GM21381 (cell line): Measurements from ENCODE around the gene SCRT2.

ENCODE experiments used
- ATAC-seq: cut with Tn5 transposase; IDR thresholded peaks from one replicate; pipeline ENCODE4 v1.9.1; 2021; ENCODE audit warnings: mild to moderate bottlenecking, moderate library complexity; ENCODE audit not compliant: unreplicated experiment

The SCRT2 gene

GRCh38 chr20:672963-673602 is 2.5 kb downstream of the SCRT2 start:
- no peak for ATAC-seq

DNA sequence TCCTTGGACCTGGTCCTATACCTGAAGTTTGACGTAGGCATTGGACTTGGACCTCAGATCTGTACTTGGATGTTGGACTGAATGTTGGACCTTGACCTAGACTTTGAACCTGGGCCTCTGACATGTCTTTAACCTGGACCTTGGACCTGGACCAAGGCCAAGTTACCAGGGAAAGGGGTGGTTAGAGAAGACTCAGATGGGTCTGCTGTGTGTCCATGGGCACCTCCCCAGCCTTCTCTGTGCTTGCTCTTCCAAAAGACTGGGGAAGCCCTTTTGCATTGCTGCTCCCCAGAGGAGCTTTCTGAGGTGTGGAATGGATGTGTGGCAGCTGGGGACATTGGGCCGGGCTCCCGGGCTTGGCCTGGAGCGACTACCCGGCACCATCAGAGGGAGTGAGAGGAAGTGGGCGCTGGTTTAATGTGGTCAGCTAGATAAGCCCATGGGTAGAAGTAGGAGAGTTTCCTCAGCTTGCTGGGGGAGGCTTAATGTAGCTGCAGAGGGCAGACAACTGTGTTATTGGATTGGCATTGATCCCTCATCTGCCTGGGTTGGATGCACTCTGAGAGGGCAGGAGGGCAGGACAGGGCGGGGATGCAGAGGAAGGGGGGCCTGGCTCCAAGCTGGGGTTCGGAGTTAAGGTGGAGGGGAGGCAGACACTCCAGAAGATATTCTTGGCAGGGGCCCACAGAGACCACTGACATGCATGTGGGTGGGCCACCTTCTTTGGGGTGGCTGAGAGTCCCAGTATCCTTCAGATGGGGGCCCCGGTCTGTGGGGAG is 4.2 kb downstream of the SCRT2 start:
- no peak for ATAC-seq

GRCh38 chr20:669573-669972 is 6.0 kb downstream of the SCRT2 start:
- no peak for ATAC-seq

DNA sequence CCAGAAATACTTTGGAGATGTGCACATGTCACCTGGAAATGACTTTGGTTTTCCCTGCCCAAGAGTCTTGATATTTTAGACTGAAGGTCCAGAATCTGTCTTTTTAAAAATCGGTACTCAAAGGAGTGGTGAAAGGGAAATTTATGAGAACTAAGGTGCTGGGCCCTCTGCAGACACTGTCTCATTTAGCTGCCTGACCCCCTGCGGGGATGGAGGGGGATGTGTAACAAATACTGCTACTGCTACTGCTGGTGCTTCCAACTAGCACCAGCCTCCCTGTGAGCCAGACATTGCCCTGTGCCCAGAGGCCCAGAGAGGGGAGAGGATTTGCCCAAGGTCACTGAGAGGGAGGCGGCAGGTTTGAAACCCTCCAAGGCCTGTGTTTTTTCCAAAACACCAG is 7.0 kb downstream of the SCRT2 start:
- no peak for ATAC-seq

DNA sequence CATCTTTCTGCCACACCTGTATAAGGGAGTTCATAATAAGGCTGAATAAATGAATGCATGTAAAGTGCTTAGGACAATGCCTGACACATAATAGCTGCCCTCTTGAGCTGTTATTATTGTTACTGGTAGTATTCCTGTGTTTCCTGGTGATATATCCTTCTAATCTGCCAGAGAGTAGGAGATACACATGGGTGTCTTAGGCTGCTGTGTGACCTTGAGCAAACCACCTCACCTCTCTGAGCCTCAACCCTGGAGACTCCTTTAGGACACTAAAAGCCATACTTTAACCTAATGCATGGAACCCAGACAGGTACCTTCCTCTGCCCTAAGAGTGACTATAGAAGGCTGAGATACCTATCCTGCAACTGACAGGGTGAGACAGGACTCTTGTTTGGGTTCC is 7.6 kb downstream of the SCRT2 start:
- no peak for ATAC-seq

GRCh38 chr20:667351-668034 is 8.1 kb downstream of the SCRT2 start:
- ATAC-seq = no peak

- no peak for ATAC-seq
Measured at GRCh38 chr20:666877-667276, 8.7 kb downstream of the SCRT2 start.

DNA sequence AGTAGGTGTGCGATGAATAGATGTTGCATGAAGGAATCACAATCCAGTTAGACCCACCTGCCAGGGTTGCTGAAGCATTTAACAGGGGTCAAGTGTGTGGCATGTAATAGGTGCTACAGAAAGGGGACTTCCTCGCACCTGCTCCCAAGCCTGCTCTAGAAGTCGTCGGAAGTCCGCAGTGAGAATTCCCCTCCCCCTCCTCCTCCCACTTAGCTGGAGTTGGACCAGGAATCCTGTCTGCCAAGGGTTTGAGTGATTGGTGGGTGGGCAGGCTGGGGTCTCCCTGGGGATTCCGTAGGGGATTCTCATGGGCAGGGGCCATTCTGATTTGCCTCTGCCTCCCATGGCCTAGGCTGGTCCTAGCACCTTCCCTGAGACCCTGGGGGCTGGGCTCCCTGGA is 10.3 kb downstream of the SCRT2 start:
- no peak for ATAC-seq

- no peak for ATAC-seq
Measured at GRCh38 chr20:664576-664975, 11.0 kb downstream of the SCRT2 start.

DNA sequence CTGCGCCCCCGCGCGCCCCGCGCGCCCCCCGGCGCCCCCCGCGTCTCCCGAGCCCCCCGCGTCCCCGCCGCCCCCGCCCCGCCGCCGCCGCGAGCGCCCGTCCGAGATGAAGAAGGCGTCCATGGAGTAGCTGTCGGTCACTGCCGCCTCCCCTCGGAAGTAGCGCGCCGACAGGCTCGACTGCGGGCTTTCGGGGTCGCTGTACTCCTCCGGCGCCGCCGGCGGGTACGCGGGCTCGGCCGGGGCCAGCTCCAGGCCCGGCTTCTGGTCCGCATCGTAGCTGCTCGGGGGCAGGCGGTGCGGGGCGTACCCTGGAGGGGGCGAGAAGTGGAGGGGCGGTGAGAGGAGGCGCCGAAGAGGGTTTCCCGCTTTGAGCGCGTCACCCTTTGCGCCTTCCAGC is 11.5 kb downstream of the SCRT2 start:
- ATAC-seq = no peak

GRCh38 chr20:663315-664090 is 12.1 kb downstream of the SCRT2 start:
- ATAC-seq = no peak

GRCh38 chr20:662277-663192 is 13.1 kb downstream of the SCRT2 start:
- no peak for ATAC-seq

GRCh38 chr20:661474-662270 is 13.9 kb downstream of the SCRT2 start:
- no peak for ATAC-seq

DNA sequence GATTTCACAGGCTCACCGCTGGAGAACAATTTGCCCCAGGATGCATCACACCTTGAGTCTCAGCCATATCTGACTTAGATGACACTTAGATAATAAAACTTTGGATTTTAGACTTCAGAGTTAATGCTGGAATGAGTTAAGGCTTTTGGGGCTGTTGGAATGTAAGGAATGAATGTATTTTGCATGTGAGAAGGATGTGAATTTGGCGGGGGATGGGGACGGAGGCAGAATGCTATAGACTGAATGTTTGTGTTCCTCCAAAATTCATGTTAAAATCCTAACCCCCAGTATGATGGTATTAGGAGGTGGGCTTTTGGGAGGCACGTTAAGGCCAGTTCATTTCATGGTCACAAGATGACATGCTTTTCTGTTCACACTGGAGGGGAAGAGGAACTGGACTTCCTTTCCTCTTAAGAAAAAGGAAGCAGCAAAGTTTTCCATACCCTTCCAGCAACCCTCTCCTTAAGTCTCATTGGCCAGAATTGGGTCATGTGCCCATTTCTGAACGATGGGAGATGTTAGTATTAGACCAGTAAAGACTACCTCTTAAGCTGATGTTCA is 16.8 kb downstream of the SCRT2 start:
- no peak for ATAC-seq

- ATAC-seq = no peak
Measured at GRCh38 chr20:658202-658601, 17.4 kb downstream of the SCRT2 start.

DNA sequence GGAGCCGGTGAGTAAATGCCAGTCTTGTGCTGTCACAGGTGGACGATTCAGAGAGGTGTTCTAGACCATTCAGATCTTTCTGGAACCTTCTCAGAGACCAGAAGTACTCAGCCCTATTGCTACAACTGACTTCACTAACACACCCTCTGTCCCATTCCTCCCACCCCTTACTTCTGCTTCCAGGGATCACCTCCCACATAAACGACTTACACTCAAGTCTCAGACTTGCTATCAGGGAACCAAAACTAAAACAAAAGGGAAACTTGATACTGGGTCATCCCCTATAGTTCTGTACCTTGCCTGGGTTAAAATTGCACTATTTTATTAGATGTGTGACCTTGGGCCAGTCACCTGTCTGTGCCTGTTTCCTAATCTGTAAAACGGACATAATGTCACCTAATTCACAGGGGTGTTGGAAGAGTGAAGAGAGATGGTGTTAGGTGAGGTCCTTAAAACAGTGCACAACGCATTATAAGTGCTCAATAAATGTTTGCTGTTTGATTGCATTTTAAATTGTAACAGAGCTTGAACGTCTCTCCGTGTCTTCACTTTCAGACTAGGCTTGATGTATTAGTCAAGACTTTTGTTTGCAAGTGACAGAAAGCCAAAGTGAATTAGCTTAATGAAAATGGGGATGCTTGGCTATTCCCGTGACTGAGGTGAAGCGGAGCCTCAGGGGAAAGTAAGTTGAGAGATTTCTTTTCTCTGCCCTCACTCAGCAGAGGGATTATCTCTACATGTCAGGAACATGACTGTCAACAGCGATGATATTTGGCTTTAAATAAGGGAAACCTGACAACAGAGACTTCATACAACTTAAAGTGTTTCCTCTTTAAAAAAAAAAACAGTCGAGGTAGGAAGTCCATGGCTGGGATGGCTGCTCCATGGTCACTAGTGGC is 19.6 kb downstream of the SCRT2 start:
- no peak for ATAC-seq

DNA sequence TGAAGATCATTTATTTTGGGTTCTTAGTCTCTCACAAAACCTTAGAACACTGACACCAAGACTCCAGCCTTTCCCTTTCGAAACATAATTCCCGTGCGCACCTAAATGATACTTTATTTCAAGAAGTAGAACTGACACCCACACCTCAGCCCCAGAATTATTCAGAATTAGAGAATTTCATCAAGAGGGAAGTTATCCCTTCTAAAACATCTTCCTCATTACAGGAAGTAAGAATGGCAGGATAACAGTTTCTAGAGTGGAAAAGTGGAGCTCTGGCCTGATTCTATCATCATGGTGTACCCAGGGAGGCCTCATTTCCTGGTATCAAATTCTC is 21.2 kb downstream of the SCRT2 start:
- no peak for ATAC-seq
